Gastrocnemius medialis (tissue), 4 donors: Measurements from ENCODE around the gene OPN1SW. TPM values are rescaled to one million over a fixed set of nuclear protein-coding genes. Genes with fewer than 3 reads are reported as not detected.

Source experiments
- ATAC-seq, 2 donors: fragments of 150-250 bp; one replicate each; pipeline ENCODE4 v1.9.1; 2016
- DNase-seq, 2 donors: peaks; one replicate each; pipeline ENCODE4 v3.0.0-alpha.2; 2019
- H3K27ac ChIP-seq, 4 donors: fragments of 200-600 bp; sonication (generic); 1 replicate in 1 of 4; 2 replicates in 3 of 4; pipeline ENCODE4 v1.5.1; 2016 to 2018; ENCODE audit warnings: mild to moderate bottlenecking in 2 of 4, moderate library complexity in 1 of 4
- H3K27me3 ChIP-seq, 3 donors: fragments of 200-600 bp; sonication (generic) in 2 of 3; 1 replicate in 1 of 3; 2 replicates in 2 of 3; pipeline versions ENCODE4 v1.5.1 to v1.6.0; 2016 to 2019; ENCODE audit warnings: mild to moderate bottlenecking in 1 of 3, moderate library complexity in 1 of 3
- H3K36me3 ChIP-seq, 2 donors: fragments of 200-600 bp; sonication (generic) in 1 of 2; one replicate each; pipeline ENCODE4 v1.5.1; 2017 to 2018
- H3K4me1 ChIP-seq, 2 donors: fragments of 200-600 bp; sonication (generic) in 1 of 2; one replicate each; pipeline ENCODE4 v1.5.1; 2016 to 2017; ENCODE audit warnings: mild to moderate bottlenecking in 2 of 2
- H3K4me3 ChIP-seq, 4 donors: fragments of 200-600 bp; sonication (generic) in 3 of 4; 1 replicate in 1 of 4; 2 replicates in 3 of 4; pipeline ENCODE4 v1.5.1; 2016 to 2019; ENCODE audit warnings: mild to moderate bottlenecking in 2 of 4
- H3K9me3 ChIP-seq, 3 donors: fragments of 200-600 bp; sonication (generic) in 2 of 3; 1 replicate in 1 of 3; 2 replicates in 2 of 3; pipeline ENCODE4 v1.5.1; 2016 to 2019
- POLR2A ChIP-seq, 2 donors: fragments of 450-650 bp; IDR thresholded peaks; one replicate each; pipeline ENCODE4 v1.6.1; 2017; ENCODE audit warnings: antibody characterized with exemption in 2 of 2, mild to moderate bottlenecking in 2 of 2, moderate library complexity in 2 of 2
- in situ Hi-C, 4 donors: fragments of 200-750 bp; cut with MboI; loops; one replicate each; pipeline versions ENCODE4 v1.15.0 to v1.8.0; 2017; ENCODE audit warnings: low sequenced_read_pairs in 4 of 4
- intact Hi-C: fragments of 100-400 bp; cut with DNase I; formaldehyde crosslinking; loops from one replicate; pipeline ENCODE4 v1.15.1; 2023; ENCODE audit warnings: low total_unique reads
- total RNA-seq, 4 donors: library from RNA; depleted of rRNA; stranded (reverse); fragments of >200 nt; gene quantifications; one replicate each; pipeline versions ENCODE4 v1.1.0 to v1.2.3, GENCODE V29; 2016
- TF ChIP-seq, protein P1 (sequence below), 5 experiments: fragments of 450-650 bp in 3 of 5; fragments of 200-600 bp in 2 of 5; sonication (generic) in 2 of 5; IDR thresholded peaks in 4 of 5; conservative IDR thresholded peaks in 1 of 5; 1 replicate in 4 of 5; 2 replicates in 1 of 5; pipeline ENCODE4 v1.5.1; 2016 to 2019; ENCODE audit warnings: antibody characterized with exemption in 5 of 5, mild to moderate bottlenecking in 3 of 5, moderate library complexity in 3 of 5

The OPN1SW gene
- total RNA-seq, 4 donors from 2014 or later = not detected

- in situ Hi-C loops = no loop called here
Measured at GRCh38 chr7:128725531-128725930, 50.1 kb downstream of the OPN1SW start.

DNA sequence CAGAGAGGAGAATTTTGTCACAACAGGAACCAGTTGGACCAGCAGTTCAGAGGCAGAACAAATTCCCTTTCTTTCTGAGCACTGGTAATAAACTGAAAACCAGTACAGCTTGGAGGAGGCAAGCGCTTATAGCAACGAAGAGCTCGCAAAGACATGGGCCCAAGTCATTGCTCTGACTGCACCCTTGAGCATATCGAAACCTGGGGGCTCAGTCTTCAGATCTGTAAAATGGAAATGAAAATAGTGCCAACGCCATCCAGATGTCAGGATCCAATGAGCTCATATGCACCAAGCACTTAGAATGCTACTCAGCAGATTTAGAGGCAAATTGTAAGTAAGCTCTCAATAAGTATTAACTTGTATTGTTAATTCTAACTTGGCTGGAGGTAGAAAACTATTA, 50.9 kb downstream of the OPN1SW start:
- TF ChIP-seq POLR2A (IDR thresholded peaks at IDR 0.05) = no peak
- no peaks in the 10 kb centered on the region for H3K9me3 ChIP-seq
- H3K36me3 ChIP-seq = no peaks in the 10 kb centered on the region
- in situ Hi-C loops = no loop called here
- no peak overlapping the region for H3K27ac ChIP-seq
- no peaks in the 10 kb centered on the region for H3K4me1 ChIP-seq
- no peak for DNase-seq
- intact Hi-C loops = no loop called here
- no peak overlapping the region for H3K4me3 ChIP-seq
- H3K27me3 ChIP-seq = no peaks in the 10 kb centered on the region
- ATAC-seq = no peak

More at GRCh38 chr7:128725531-128725930, 50.1 kb downstream of the OPN1SW start:
- H3K4me1 ChIP-seq = no peaks in the 10 kb centered on the region
- TF ChIP-seq, protein P1, sequence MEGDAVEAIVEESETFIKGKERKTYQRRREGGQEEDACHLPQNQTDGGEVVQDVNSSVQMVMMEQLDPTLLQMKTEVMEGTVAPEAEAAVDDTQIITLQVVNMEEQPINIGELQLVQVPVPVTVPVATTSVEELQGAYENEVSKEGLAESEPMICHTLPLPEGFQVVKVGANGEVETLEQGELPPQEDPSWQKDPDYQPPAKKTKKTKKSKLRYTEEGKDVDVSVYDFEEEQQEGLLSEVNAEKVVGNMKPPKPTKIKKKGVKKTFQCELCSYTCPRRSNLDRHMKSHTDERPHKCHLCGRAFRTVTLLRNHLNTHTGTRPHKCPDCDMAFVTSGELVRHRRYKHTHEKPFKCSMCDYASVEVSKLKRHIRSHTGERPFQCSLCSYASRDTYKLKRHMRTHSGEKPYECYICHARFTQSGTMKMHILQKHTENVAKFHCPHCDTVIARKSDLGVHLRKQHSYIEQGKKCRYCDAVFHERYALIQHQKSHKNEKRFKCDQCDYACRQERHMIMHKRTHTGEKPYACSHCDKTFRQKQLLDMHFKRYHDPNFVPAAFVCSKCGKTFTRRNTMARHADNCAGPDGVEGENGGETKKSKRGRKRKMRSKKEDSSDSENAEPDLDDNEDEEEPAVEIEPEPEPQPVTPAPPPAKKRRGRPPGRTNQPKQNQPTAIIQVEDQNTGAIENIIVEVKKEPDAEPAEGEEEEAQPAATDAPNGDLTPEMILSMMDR (IDR thresholded peaks at IDR 0.05 in 4 of 5, conservative IDR thresholded peaks at IDR 0.05 in 1 of 5) = no peak
- TF ChIP-seq POLR2A (IDR thresholded peaks at IDR 0.05) = no peak
- no peak overlapping the region for H3K27ac ChIP-seq
- intact Hi-C loops = no loop called here
- DNase-seq (no peak), ATAC-seq (no peak)
- no peak overlapping the region for H3K4me3 ChIP-seq
- H3K36me3 ChIP-seq = no peaks in the 10 kb centered on the region
- H3K9me3 ChIP-seq = no peaks in the 10 kb centered on the region
- H3K27me3 ChIP-seq = no peaks in the 10 kb centered on the region

Other genes starting within 250 kb of the OPN1SW start
- 1 to 10 TPM in 2 of 4 donors, under 1 TPM in 2; 0.13 to 1.6 (median 0.76) TPM for gene GARIN1A, start 103.5 kb downstream of the OPN1SW start, total RNA-seq
- 100 to 1,000 TPM in 2 of 4 donors, 10 to 100 TPM in 2; 40.1 to 115 (median 90.6) TPM for gene CALU, start 36.4 kb downstream of the OPN1SW start, total RNA-seq
- 10 to 100 TPM in 2 of 4 donors, 1 to 10 TPM in 1, under 1 TPM in 1; 0.61 to 15.8 (median 9.3) TPM for gene CCDC136, start 16.2 kb upstream of the OPN1SW start, total RNA-seq
- 1,000 to 10,000 TPM; 1,071 to 4,398 (median 2,381) TPM for gene FLNC, start 54.6 kb upstream of the OPN1SW start, total RNA-seq
- 10 to 100 TPM; 79.3 to 99.2 (median 82.3) TPM for gene ATP6V1F, start 87.1 kb upstream of the OPN1SW start, total RNA-seq
- gene KCP, start 134.9 kb upstream of the OPN1SW start, total RNA-seq = under 1 TPM in 1 of 4 donors, not detected in 3; 0.10 TPM
- 1 to 10 TPM in 3 of 4 donors, under 1 TPM in 1; 0.27 to 3.8 (median 2.8) TPM for gene IRF5, start 162.1 kb upstream of the OPN1SW start, total RNA-seq